ENCODE results near the gene SLC16A12.
A peak's percentile ranks its signal among the peaks of the same experiment; 100 is the strongest.
"Not testable (repeated sequence)": the region's sequence is repeated elsewhere in the genome, so short reads cannot be mapped to it uniquely, and the experiment has no call there.

The SLC16A12 gene

DNA sequence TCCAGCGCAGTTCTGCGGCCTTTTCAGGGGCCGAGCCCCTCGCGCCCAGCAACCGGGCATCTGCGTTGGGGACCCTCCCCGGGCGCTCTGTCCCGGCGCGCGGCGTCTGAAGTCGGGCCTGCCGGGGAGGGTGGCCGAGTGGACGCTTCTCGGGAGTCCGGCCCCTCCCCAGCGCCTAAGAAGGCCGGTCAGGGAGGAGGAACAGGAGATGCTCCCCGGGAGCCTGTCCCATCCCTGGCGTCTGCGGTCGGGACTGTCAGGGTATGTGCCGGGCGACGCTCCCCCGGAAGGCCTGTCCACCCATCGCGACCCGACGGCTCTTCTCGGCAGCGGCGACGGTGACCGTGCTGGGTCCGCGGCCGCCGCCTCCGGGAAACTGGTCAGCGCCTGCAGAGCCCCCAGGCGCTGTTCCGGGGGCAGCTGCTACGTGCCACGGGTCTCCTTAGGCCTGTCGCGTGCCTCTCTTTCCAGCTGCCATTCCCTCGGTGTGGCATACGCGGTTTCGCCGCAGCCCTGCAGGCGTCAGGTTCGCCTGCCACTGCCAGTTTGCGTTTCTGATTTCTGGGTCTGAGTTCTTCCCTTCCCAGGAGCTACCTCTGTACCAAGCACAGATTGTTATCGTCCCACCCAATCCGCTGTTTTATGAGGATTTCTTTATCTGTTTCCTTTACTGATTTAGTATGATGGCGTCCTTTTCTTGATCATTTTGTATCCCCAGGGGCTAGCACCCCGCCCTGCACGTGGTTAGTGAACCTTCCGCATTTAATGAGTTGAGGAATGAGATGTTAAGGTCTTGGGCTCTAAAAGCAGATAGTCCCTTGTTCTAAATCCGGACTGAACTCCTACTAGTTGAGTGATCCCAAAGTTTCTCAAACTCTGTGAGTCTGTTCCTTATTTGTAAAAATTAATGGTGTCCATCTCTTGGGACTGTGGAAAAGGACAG, 120.2 kb downstream of the SLC16A12 start:
- DNase-seq = no peak

DNA sequence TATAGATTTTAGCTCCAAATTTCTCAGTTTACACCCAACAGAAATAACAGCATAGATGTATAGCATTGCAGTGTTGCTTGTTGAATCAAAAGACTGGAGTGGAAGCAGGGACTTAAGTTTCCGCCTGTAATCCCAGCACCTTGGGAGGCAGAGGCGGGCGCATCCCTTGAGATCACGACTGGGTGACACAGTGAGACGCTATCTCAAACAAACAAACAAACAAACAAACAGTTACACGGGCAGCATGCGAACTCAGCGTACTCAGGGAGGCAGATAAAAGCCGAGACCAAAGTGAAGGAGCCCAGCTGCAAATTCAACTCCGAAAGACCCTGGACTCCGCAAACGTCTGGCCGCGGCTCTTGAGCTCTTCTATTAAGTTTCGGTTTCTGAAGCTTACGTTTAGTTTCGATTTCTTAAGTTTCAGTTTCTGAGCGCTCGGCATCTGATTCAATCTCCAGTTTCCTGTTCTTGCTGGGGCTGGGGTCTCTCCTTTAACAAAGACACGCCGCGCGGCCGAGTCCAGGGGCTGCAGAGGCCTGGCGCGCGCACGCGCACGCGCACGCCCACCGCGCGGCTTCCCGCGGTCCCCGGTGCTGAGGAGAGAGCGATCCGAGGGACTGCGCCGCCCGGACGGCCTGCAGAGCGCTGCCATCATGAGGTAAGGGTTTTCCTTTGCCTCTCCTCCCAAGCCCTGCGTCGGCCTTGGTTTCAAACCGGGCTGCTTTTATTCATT, 121.1 kb downstream of the SLC16A12 start, which contains the start of gene IFIT5:
Gene IFIT5, plus strand, starts transcription at position 423 of the 733 bp plus-strand sequence. Its CDS starts 231 bp downstream, at position 654.
- DNase-seq = peak; percentile 30

GRCh38 chr10:89413398-89413912, 121.9 kb downstream of the SLC16A12 start:
- DNase-seq = no peak

DNA sequence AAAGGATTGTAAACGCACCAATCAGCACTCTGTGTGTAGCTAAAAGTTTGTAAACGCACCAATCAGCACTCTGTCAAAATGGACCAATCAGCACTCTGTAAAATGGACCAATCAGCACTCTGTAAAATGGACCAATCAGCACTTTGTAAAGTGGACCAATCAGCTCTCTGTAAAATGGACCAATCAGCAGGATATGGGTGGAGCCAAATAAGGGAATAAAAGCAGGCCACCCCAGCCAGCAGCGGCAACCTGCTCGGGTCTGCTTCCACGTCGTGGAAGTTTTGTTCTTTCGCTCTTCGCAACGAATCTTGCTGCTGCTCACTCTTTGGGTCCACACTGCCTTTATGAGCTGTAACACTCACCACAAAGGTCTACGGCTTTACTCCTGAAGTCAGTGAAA, 123.1 kb downstream of the SLC16A12 start:
- not testable (repeated sequence) for DNase-seq

GRCh38 chr10:89411135-89411534, 124.3 kb downstream of the SLC16A12 start:
- DNase-seq = not testable (repeated sequence)

- not testable (repeated sequence) for DNase-seq
Observed at GRCh38 chr10:89410551-89410950, 124.8 kb downstream of the SLC16A12 start.

DNA sequence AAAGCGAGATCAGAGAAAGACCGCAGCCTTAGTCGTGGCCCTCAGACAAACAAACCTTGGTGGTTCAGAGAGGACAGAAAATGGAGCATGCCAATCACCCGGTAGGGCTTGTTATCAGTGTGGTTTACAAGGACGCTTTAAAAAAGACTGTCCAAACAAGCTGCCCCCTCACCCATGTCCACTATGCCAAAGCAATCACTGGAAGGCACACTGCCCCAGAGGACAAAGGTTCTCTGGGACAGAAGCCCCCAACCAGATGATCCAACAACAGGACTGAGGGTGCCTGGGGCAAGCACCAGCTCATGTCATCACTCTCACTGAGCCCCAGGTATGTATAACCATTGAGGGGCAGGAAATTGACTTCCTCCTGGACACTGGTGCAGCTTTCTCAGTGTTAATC, 126.1 kb downstream of the SLC16A12 start:
- not testable (repeated sequence) for DNase-seq

- not testable (repeated sequence) for DNase-seq
Observed at GRCh38 chr10:89407792-89408191, 127.6 kb downstream of the SLC16A12 start.

DNA sequence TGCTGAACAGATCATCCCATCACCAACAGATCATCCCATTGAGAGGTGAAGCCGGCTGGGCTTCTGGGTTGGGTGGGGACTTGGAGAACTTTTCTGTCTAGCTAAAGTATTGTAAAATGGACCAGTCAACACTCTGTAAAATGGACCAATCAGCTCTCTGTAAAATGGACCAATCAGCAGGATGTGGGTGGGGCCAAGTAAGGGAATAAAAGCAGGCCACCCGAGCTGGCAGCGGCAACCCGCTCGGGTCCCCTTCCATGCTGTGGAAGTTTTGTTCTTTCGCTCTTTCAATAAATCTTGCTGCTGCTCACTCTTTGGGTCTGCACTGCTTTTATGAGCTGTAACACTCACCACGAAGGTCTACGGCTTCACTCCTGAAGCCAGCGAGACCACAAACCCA, 129.2 kb downstream of the SLC16A12 start:
- DNase-seq = not testable (repeated sequence)

DNA sequence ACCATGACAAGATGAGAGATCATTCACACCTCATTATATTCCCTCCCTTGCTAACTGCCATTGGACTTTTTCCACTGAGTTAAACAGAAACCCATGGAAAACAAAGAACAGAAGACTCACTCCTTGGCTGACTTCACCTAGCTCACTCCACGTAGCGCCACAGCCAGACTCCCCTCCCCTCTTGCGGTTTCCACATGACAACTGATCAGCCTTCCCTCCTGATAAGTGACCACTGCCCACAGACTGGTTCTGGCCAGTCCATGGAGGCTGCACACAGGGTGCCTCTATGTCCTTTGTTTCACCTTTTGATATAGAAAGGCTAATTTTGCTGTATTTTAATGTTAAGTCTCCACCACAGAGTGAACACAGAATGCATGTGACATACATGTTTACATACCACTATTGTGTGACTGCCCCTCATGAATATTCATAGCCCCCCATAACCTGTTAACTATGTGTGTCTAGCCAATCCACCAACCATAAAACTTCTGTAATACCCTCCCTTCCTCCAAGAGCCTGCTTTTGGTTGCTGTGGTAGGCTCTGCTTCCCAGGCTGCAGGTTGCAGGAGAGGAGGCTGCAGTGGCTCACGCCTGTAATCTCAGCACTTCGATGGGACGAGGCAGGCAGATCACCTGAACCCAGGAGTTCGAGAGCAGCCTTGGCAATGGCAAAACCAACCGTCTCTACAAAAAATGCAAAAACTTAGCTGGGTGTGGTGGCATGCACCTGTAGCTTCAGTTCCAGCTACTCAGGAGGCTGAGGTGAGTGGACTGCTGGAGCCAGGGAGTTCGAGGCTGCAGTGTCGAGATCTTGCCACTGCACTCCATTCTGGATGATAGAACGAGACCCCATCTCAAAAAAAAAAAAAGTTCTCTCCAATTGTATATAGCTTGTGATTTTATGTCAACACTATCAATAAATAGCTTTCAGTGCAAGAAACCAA, 131.0 kb downstream of the SLC16A12 start:
- DNase-seq = no peak

DNA sequence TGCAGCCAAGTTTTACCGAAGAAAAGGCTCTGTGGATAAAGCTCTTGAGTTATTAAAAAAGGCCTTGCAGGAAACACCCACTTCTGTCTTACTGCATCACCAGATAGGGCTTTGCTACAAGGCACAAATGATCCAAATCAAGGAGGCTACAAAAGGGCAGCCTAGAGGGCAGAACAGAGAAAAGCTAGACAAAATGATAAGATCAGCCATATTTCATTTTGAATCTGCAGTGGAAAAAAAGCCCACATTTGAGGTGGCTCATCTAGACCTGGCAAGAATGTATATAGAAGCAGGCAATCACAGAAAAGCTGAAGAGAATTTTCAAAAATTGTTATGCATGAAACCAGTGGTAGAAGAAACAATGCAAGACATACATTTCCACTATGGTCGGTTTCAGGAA, 132.4 kb downstream of the SLC16A12 start:
- no peak for DNase-seq

GRCh38 chr10:89399956-89400355, 135.4 kb downstream of the SLC16A12 start:
- no peak for DNase-seq

DNA sequence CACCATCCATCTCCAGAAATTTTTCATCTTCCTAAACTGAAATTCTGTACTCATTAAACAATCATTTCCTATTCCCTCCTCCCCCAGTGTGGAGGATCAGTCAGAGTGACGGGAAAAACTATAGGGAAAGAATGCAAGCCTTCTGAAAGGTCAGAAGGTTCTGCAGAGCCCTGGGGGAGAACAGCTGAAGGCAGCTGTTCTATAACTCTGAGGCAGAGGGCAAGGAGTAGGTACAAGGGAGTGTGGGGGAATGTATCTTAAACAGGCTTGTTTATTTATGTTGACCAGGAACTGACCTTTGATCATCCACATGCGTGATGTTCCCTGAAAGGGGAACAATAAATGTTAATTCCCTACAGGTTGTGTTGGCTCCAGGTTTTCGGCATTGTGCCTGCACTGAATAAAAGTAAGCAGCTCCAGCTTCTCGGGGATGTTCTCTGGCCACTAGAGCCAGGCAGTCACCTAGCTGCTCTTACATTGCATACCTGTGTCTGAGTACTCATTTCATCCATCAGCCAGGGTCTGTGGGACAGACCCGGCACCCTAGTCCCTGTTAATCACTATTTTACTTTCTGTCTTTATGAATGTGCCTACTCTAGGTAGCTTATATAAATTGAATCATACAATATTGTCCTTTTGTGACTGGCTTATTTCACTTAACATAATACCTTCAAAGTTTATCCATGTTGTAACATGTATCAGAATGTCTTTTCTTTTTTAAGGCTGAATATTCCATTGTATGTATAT, 137.2 kb downstream of the SLC16A12 start:
- DNase-seq = no peak

DNA sequence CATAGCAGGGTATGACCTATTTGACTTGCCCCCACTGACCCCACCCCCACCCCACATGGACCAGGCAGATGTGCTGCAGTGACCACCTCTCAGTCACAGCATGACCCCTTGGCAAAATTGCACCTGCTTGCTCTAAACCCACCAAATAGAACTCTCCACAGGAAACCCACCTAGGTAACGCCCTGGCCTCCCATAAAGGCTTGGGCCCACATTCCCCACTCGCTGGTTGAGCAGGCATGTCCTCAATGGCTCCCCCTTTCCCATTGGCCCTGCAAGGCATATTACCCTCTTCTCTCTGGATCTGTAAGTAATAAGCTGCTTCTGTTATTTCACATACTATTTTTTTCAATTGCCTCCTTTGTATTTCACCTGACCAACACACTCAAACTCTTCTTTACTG, 140.3 kb downstream of the SLC16A12 start:
- DNase-seq = no peak

DNA sequence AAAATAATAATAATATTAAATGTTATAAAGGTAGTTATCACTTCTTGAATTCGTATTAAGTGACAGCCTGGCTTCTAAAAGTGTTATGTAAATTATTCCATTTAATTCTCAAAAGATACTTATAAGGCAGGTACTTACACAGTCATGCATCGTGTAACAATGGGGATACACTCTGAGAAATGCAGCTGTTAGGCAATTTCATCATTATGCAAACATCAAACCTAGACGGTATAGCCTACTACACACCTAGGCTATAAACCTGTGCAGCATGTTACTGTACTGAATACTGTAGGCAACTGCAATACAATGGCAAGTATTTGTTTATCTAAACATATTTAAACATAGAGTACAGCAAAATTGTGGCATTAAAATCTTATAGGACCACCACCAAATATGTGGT, 141.5 kb downstream of the SLC16A12 start:
- no peak for DNase-seq

- no peak for DNase-seq
Observed at GRCh38 chr10:89392974-89393373, 142.4 kb downstream of the SLC16A12 start.

DNA sequence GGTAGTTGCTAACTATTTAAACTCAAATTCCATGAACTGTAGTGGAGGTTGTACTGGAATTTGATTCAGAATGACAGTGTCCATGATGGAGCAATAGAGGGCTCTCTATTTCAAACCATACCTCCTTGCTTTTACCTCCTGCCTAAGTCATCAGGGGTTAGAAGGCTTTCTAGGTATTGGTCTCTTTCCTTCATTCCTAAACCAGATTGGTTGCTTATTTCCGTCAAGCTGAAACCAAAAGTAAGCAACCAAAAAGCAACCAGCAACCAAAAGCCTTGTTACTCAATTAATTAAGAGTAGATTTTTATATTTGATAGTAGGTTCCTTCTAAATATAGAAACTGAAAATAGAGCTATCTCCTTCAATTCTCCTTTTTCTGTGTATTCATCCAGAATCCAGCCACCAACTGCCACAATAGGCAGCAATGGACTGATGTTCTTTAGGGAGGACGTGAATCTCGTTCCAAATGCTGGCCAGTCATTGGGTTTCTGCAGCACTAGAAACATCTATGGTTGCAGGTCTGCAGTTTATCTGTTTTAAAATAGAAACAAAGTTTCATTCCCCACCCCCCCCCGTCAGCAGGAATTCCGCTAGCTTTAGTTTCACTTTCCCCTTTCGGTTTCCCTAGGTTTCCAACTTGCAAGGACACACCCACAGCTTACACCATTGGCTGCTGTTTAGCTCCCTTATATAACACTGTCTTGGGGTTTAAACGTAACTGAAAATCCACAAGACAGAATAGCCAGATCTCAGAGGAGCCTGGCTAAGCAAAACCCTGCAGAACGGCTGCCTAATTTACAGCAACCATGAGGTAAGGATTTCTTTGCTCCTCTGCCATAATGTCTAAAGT, 143.3 kb downstream of the SLC16A12 start, which contains the start of gene IFIT1:
Gene IFIT1, plus strand, starts transcription at position 717 of the 850 bp plus-strand sequence. Its CDS starts 90 bp downstream, at position 807.
- DNase-seq = no peak

DNA sequence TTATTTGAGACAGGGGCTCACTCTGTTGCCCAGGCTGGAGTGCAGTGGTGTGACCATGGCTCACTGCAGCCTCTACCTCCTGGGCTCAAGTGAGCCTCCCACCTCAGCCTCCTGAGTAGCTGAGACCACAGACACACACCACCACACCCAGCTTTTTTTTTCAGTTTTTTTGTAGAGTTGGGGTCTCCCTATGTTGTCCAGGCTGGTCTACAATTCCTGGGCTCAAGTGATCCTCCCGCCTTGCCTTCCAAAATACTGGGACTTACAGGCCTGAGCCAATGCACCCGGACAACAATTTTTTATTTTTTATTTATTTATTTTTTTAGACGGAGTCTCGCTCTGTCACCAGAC, 144.2 kb downstream of the SLC16A12 start:
- DNase-seq = not testable (repeated sequence)

DNA sequence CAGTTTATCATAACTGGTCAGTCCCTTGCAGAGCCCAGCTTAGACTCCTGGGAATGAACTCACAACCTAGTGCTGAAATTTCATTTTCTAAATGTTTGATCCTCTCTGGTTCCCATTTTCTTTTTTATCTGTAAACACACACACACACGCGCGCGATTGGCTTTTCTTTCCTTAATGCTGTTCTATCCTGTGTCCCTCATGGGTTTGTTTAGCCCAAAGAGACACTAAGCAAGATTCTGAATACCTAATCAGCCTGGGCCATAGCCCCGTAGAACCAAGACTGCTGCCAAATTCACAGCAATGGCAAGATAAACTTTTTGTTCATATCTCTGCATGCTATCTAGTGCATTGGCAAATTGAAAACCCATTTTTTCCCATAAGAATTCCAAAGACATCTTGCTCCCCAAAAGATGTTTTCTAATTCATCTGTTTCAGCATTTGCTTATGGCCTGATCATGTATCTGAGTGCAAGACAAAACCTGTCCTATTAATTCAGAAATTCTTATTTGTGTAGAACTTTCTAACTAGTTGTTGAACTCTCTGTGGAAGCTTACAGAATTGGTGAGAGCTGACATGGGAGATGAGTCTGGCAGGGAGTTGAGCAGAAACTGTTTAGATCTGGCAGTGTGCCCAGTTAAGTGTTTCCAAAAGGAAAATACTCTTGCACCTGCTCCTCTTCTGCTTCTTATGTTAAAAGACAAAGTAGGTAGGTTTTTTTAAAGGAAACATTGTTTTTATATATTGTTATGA, 144.7 kb downstream of the SLC16A12 start:
- DNase-seq = no peak

GRCh38 chr10:89389254-89389653, 146.1 kb downstream of the SLC16A12 start:
- DNase-seq = no peak

All from DMS79 (cell line).